KMS-11 (cell line): ENCODE data around the gene FGL2.
"Not testable (repeated sequence)": the region's sequence is repeated elsewhere in the genome, so short reads cannot be mapped to it uniquely, and the experiment has no call there.

Source experiments
- H2AFZ ChIP-seq: fragments of 200-600 bp; sonication (generic); 2 replicates; pipeline ENCODE4 v1.6.1; 2016; ENCODE audit warnings: antibody characterized with exemption, mixed run types, low read depth
- H3K27ac ChIP-seq: fragments of 200-600 bp; sonication (generic); 2 replicates; pipeline ENCODE4 v1.6.1; 2016; ENCODE audit warnings: mild to moderate bottlenecking, mixed run types
- H3K27me3 ChIP-seq: fragments of 200-600 bp; sonication (generic); 2 replicates; pipeline ENCODE4 v1.6.1; 2017; ENCODE audit warnings: mild to moderate bottlenecking, low read depth, mixed run types, moderate library complexity; ENCODE audit not compliant: insufficient read depth
- H3K36me3 ChIP-seq: fragments of 200-600 bp; sonication (generic); 2 replicates; pipeline ENCODE4 v1.6.1; 2017; ENCODE audit warnings: mild to moderate bottlenecking, mixed run types; ENCODE audit not compliant: insufficient read depth
- H3K4me1 ChIP-seq: fragments of 200-600 bp; sonication (generic); 2 replicates; pipeline ENCODE4 v1.6.1; 2016; ENCODE audit warnings: mild to moderate bottlenecking, low read depth, mixed run types; ENCODE audit not compliant: poor library complexity, severe bottlenecking
- H3K4me2 ChIP-seq: fragments of 200-600 bp; sonication (generic); 2 replicates; pipeline ENCODE4 v1.7.0; 2016; ENCODE audit warnings: mild to moderate bottlenecking, mixed run types
- H3K4me3 ChIP-seq: fragments of 200-600 bp; sonication (generic); IDR thresholded peaks from 2 replicates; pipeline ENCODE4 v1.6.1; 2017; ENCODE audit warnings: low read depth, low read length, mixed read lengths; ENCODE audit not compliant: insufficient read depth
- H3K79me2 ChIP-seq: fragments of 200-600 bp; sonication (generic); 2 replicates; pipeline ENCODE4 v1.6.1; 2016; ENCODE audit warnings: low read depth, mixed run types; ENCODE audit not compliant: insufficient read depth
- H3K9ac ChIP-seq: fragments of 200-600 bp; sonication (generic); 2 replicates; pipeline ENCODE4 v1.6.1; 2016; ENCODE audit warnings: mild to moderate bottlenecking, mixed run types
- H4K20me1 ChIP-seq: fragments of 200-600 bp; sonication (generic); 2 replicates; pipeline ENCODE4 v1.6.1; 2016; ENCODE audit warnings: mild to moderate bottlenecking, mixed run types; ENCODE audit not compliant: insufficient read depth
- TF ChIP-seq, protein P1 (sequence below): fragments of 200-600 bp; sonication (generic); conservative IDR thresholded peaks from 2 replicates; pipeline ENCODE4 v1.6.1; 2017; ENCODE audit warnings: low read depth, mild to moderate bottlenecking, antibody characterized with exemption, low read length, moderate library complexity, mixed read lengths

Gene FGL2

DNA sequence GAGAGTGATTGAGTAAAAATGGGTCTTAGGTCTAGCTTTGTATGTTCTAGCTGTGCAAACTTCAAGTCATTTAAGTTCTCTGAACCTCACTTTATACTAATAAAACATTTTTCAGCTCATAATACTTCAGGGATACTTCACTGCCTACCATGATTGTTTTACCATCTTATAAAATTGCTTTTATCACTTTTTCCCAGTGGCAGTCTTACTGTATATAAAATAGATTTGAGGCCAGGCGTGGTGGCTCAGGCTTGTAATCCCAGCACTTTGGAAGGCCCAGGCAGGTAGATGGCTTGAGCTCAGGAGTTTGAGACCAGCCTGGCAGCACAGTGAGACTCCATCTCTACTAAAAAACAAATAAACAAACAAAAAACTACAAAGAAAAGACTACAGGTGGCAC, 17.4 kb downstream of the FGL2 start:
- H3K9ac ChIP-seq, result no peak overlapping the region
- no peaks in the 10 kb centered on the region for H4K20me1 ChIP-seq
- H3K4me3 ChIP-seq, result no peak overlapping the region
- H3K27me3 ChIP-seq, result no peaks in the 10 kb centered on the region
- no peaks in the 10 kb centered on the region for H3K79me2 ChIP-seq
- H3K4me1 ChIP-seq, result no peaks in the 10 kb centered on the region
- TF ChIP-seq, protein P1, sequence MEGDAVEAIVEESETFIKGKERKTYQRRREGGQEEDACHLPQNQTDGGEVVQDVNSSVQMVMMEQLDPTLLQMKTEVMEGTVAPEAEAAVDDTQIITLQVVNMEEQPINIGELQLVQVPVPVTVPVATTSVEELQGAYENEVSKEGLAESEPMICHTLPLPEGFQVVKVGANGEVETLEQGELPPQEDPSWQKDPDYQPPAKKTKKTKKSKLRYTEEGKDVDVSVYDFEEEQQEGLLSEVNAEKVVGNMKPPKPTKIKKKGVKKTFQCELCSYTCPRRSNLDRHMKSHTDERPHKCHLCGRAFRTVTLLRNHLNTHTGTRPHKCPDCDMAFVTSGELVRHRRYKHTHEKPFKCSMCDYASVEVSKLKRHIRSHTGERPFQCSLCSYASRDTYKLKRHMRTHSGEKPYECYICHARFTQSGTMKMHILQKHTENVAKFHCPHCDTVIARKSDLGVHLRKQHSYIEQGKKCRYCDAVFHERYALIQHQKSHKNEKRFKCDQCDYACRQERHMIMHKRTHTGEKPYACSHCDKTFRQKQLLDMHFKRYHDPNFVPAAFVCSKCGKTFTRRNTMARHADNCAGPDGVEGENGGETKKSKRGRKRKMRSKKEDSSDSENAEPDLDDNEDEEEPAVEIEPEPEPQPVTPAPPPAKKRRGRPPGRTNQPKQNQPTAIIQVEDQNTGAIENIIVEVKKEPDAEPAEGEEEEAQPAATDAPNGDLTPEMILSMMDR, result no peak
- no peak overlapping the region for H2AFZ ChIP-seq
- H3K4me2 ChIP-seq, result no peak overlapping the region
- no peak overlapping the region for H3K27ac ChIP-seq
- H3K36me3 ChIP-seq, result no peaks in the 10 kb centered on the region

DNA sequence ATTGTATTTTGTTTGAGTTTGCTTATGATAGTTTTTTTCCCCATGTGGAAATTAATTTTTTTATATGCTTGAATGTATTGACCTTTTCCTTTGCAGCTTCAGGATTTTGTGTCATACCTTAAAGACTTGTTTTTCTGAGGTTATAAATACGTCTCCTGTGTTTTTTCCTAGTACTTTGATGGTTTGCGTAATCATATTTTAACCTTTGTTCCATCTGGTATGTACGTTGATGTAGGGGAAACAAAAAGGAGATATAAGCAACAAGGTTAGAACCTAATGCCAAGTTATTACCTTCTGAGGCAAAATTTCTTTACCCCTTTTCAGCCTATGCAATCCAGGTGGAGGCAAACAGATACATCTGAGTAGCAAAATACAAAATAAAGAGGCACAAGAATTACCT, 17.9 kb downstream of the FGL2 start:
- H3K4me1 ChIP-seq, result no peaks in the 10 kb centered on the region
- H3K36me3 ChIP-seq, result no peaks in the 10 kb centered on the region
- H3K27me3 ChIP-seq, result no peaks in the 10 kb centered on the region
- H4K20me1 ChIP-seq, result no peaks in the 10 kb centered on the region
- H2AFZ ChIP-seq, result no peak overlapping the region
- no peak overlapping the region for H3K9ac ChIP-seq
- no peaks in the 10 kb centered on the region for H3K79me2 ChIP-seq
- H3K27ac ChIP-seq, result no peak overlapping the region
- TF ChIP-seq, protein P1, result no peak
- H3K4me2 ChIP-seq, result no peak overlapping the region
- H3K4me3 ChIP-seq, result no peak overlapping the region

DNA sequence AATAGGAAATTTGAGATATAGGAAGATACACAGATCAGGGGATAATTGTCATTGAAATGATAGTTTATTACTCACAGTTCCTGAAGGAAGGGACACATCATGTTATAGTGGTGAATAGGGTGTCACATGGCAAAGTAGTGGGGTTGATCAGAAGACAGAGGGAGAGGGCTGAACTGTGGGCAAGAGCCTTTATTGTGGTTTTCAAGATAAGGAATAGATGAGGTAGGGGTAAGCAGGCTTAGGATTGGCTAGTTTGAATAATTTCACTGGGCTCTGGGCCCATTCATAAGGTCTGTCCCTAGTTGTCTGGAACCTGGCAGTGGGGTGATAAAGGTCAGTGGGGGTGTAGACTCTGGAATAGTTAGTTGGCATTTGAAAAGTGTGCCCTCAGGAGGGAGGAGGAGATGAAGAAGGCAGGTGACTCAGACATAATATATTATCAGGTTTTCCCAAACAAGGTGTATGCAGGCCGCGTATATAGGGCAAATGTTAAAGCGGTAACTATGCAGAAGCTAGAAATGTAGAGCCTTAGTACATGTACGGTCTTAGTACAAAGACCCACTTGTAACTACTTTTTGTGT, 18.5 kb downstream of the FGL2 start:
- no peaks in the 10 kb centered on the region for H4K20me1 ChIP-seq
- no peaks in the 10 kb centered on the region for H3K36me3 ChIP-seq
- H3K4me2 ChIP-seq, result no peak overlapping the region
- TF ChIP-seq, protein P1, result no peak
- H3K79me2 ChIP-seq, result no peaks in the 10 kb centered on the region
- no peaks in the 10 kb centered on the region for H3K27me3 ChIP-seq
- H3K4me1 ChIP-seq, result no peaks in the 10 kb centered on the region
- no peak overlapping the region for H3K9ac ChIP-seq
- H3K27ac ChIP-seq, result no peak overlapping the region
- no peak overlapping the region for H3K4me3 ChIP-seq
- H2AFZ ChIP-seq, result no peak overlapping the region

DNA sequence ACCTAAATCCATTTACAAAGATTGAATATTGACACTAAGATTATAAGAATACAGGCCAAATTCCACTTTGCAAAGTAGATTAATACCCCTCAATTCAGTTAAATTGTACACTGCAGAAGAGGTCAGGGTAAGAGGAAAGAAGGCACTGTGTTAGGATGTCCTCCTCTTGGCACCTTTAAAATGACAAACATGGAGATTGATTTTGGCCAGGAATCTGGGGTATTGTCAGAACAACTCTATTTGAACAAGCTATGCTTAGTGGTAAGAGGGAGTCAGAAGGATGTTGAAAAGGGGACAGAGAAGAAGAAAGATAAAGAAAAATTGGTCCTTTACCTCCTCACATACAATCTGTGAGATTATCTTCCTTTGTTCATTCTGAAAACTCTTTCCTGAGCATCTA, 21.6 kb downstream of the FGL2 start:
- not testable (repeated sequence) for H3K27me3 ChIP-seq, H3K4me1 ChIP-seq, H2AFZ ChIP-seq, H3K27ac ChIP-seq, H4K20me1 ChIP-seq, H3K9ac ChIP-seq, H3K4me2 ChIP-seq, H3K79me2 ChIP-seq, H3K36me3 ChIP-seq, H3K4me3 ChIP-seq

DNA sequence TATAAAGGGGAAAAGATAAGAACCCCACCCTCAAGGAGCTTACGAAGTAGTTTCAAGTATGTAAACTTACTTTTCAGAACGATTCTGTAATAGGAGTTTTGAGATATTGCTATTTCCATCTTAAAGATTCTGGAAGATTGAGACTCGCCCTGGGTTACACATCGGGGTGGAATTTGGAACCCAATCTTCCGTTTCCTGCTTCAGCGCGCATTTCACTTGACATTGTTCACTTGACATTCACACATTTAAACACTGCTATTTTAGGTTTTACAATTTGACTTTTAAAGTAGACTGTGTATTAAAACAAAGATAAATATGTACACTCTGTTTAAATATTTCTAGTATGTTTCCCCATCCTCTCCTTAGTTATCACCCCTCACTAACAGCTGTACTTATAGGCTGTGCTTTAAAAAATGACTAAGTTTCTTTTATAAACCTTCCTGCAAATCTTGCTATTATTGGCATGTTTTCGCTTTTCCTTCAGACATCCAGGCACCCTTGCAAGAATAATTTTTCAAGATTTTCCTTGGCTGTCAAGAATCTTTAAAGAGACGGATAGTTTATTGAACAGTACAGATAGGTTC, 22.2 kb downstream of the FGL2 start:
- H3K9ac ChIP-seq, H2AFZ ChIP-seq, H3K36me3 ChIP-seq, H3K27ac ChIP-seq, H4K20me1 ChIP-seq, H3K4me1 ChIP-seq, H3K27me3 ChIP-seq, H3K4me2 ChIP-seq, H3K4me3 ChIP-seq, H3K79me2 ChIP-seq: not testable (repeated sequence)

DNA sequence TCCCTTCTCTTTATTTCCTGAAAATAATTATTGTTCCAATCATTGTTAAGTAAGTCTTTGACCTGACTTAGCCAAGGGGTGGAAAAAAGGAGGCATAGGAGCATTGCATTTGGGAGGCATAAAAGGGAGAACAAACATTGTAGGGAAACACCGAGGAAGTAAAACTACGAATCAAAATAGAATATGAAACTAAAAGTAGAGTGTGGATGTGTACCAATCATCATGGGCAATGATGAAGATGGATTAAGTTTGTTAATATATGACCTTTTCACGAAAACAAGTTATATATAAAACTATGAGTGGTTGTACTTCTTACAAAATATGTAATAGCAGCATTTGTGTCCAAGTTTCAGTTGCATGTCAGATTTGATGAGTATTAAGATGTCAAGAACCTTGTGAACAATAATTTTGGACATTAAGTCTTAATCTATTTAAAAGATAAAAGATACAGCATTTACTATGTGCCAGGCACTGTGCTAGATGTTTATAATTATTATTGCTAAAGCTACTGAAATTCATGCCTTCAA, 24.3 kb downstream of the FGL2 start:
- H3K79me2 ChIP-seq, H4K20me1 ChIP-seq, H2AFZ ChIP-seq, H3K4me1 ChIP-seq, H3K9ac ChIP-seq, H3K4me3 ChIP-seq, H3K4me2 ChIP-seq, H3K27me3 ChIP-seq, H3K36me3 ChIP-seq, H3K27ac ChIP-seq: not testable (repeated sequence)

DNA sequence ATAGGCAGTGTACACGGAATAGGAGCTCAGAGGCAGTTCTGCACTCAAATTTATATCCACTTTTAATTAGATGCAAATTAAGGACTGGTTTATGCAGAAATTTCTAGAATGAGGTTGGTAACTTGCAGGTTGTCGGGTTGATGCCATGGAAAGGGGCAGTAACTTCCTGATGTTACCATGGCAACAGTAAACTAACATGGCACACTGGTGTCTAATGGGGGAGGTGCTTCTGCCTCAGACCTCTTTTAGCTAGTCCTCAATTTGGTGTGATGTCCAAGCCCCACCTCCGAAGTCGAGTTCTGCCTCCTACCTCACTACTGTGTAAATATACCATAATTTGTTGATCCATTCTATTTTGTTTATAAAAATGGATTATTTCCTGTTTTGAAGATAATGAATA, 25.2 kb downstream of the FGL2 start:
- not testable (repeated sequence) for H3K79me2 ChIP-seq, H4K20me1 ChIP-seq, H3K4me1 ChIP-seq, H3K4me3 ChIP-seq, H3K9ac ChIP-seq, H3K36me3 ChIP-seq, H3K27ac ChIP-seq, H3K27me3 ChIP-seq, H3K4me2 ChIP-seq, H2AFZ ChIP-seq

DNA sequence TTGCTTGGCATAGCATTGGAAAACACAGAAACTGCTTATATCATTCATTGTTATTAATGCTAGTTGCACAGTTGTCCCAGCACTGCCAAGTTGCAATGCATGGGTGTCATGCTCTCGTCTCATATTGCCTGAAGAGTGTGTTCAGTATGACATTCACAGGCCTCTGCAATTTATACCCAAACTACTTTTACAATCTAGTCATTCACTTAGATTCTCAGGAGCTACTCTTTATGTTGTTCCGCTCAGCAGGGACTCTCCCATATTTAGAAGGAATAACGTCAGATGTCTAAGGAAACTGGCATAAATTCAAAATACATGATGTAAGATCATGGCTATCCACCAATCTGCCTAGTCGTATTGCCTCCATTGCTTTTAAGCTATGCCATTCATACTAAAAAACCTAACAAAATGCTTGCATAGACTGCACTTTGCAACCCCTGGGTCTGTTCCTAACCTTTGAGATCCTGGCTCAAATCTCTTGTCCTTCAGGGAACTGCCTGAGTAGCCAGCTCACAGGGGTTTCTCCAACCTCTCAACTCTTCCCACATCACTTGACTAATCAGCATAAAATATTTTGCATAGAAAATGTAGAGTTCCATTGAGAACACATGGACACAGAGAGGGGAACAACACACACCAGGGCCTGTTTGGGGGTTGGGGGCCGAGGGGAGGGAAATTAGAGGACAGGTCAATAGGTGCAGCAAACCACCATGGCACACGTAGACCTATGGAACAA, 27.0 kb downstream of the FGL2 start:
- H3K79me2 ChIP-seq, H3K4me1 ChIP-seq, H3K9ac ChIP-seq, H3K27ac ChIP-seq, H3K4me2 ChIP-seq, H3K4me3 ChIP-seq, H3K27me3 ChIP-seq, H4K20me1 ChIP-seq, H2AFZ ChIP-seq, H3K36me3 ChIP-seq: not testable (repeated sequence)
